Activated naive CD4-positive, alpha-beta T cell treated with anti-CD3 and anti-CD28 coated beads for 36 hours (primary cell): Measurements from ENCODE around the gene SLC19A2. TPM values are rescaled to one million over a fixed set of nuclear protein-coding genes. Genes with fewer than 3 reads are reported as not detected.

ENCODE experiments used
- CTCF ChIA-PET: fragments of 350-600 bp; sonication (Branson Sonifier 250); formaldehyde crosslinking; loops from one replicate; lab custom pipeline; 2021; ENCODE audit warnings: antibody characterized with exemption; lab: Charles Lee
- DNase-seq: peaks from one replicate; pipeline ENCODE4 v3.0.0-alpha.2; 2020
- H3K27ac Mint-ChIP-seq: one replicate; pipeline ENCODE4 v1.8.0; 2021; ENCODE audit warnings: mild to moderate bottlenecking, mixed read lengths
- H3K27me3 Mint-ChIP-seq: one replicate; pipeline ENCODE4 v1.8.0; 2021; ENCODE audit warnings: low read depth, mixed read lengths
- H3K36me3 Mint-ChIP-seq: one replicate; pipeline ENCODE4 v1.8.0; 2021; ENCODE audit warnings: low read depth, mixed read lengths
- H3K4me1 Mint-ChIP-seq: one replicate; pipeline ENCODE4 v1.8.0; 2021; ENCODE audit warnings: low read depth, mixed read lengths
- H3K4me3 Mint-ChIP-seq: one replicate; pipeline ENCODE4 v1.8.0; 2021; ENCODE audit warnings: mild to moderate bottlenecking, moderate library complexity, mixed read lengths
- H3K9me3 Mint-ChIP-seq: one replicate; pipeline ENCODE4 v1.8.0; 2021; ENCODE audit warnings: mixed read lengths
- intact Hi-C: fragments of 100-400 bp; cut with micrococcal nuclease; formaldehyde crosslinking; loops from one replicate; pipeline ENCODE4 v1.15.1; 2023
- total RNA-seq, 2 experiments: library from RNA; stranded (reverse); gene quantifications; one replicate each; pipeline ENCODE4 v1.2.3, GENCODE V29; 2021

SLC19A2 gene
- total RNA-seq, 2 experiments from 2014 or later: 3.2 to 3.6 TPM

GRCh38 chr1:169499807-169500206, 14.1 kb upstream of the SLC19A2 start:
- Mint-ChIP-seq H3K4me3 (no peak overlapping the region), H3K36me3 (peaks cover 23% of the 10 kb centered on the region), H3K27ac (no peak overlapping the region), H3K9me3 (no peaks in the 10 kb centered on the region), H3K27me3 (no peaks in the 10 kb centered on the region), H3K4me1 (peaks cover 14% of the 10 kb centered on the region)
- DNase-seq: no peak
- CTCF ChIA-PET: interaction anchor here (0.7 kb wide), 1 partner anchor 216 kb away, joined by 3 read pairs; no protein-coding TSS in a partner anchor
- intact Hi-C loops: no loop called here

GRCh38 chr1:169497317-169497716, 11.6 kb upstream of the SLC19A2 start:
- CTCF ChIA-PET: interaction anchor here (1.5 kb wide), 1 partner anchor 103 kb away, joined by 3 read pairs; no protein-coding TSS in a partner anchor
- no peaks in the 10 kb centered on the region for H3K9me3 Mint-ChIP-seq
- intact Hi-C loops: loop anchor here (2.0 kb wide), 1 partner anchor 13 kb away; no protein-coding TSS in a partner anchor

DNA sequence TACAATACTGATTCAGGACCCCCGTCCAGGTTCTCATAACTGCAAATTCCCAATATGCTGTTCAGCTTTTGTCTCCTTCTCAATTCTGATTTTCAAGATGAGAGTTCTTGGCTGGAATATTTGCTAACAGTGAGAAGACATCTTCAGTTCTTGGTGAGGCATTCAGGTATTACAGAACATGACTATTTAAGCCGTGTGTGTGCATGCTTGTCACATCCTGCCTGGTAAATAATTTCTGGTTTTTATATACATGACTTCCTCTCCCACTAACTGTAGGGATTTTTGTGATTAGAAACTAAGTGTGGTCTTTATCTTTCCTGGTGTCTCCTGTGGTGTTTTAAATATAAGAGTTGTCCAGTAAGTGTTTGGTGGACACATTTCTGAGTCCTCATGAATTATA, 10.2 kb upstream of the SLC19A2 start:
- DNase-seq: no peak
- H3K27me3 Mint-ChIP-seq: peaks cover 8% of the 10 kb centered on the region
- intact Hi-C loops: loop anchor here (1.0 to 2.0 kb wide), 2 partner anchors 10 to 15 kb away; no protein-coding TSS in a partner anchor
- H3K9me3 Mint-ChIP-seq: no peaks in the 10 kb centered on the region
- peaks cover 34% of the 10 kb centered on the region for H3K4me1 Mint-ChIP-seq
- H3K27ac Mint-ChIP-seq: no peak overlapping the region
- no peak overlapping the region for H3K4me3 Mint-ChIP-seq
- peaks cover 11% of the 10 kb centered on the region for H3K36me3 Mint-ChIP-seq
- CTCF ChIA-PET: no interaction called here

More at GRCh38 chr1:169497317-169497716, 11.6 kb upstream of the SLC19A2 start:
- no peak overlapping the region for H3K27ac Mint-ChIP-seq
- peaks cover 8% of the 10 kb centered on the region for H3K27me3 Mint-ChIP-seq
- DNase-seq: no peak
- H3K36me3 Mint-ChIP-seq: peaks cover 16% of the 10 kb centered on the region
- peaks cover 24% of the 10 kb centered on the region for H3K4me1 Mint-ChIP-seq
- H3K4me3 Mint-ChIP-seq: no peak overlapping the region

GRCh38 chr1:169495046-169495775, 9.5 kb upstream of the SLC19A2 start:
- DNase-seq: peak; percentile 50
- no peak overlapping the region for H3K4me3 Mint-ChIP-seq
- intact Hi-C loops: loop anchor here (1.0 kb wide), 1 partner anchor 9 kb away; no protein-coding TSS in a partner anchor
- H3K4me1 Mint-ChIP-seq: peaks cover 34% of the 10 kb centered on the region
- H3K27me3 Mint-ChIP-seq: peaks cover 8% of the 10 kb centered on the region
- H3K36me3 Mint-ChIP-seq: peaks cover 11% of the 10 kb centered on the region
- H3K27ac Mint-ChIP-seq: no peak overlapping the region
- H3K9me3 Mint-ChIP-seq: no peaks in the 10 kb centered on the region
- CTCF ChIA-PET: interaction anchor here (0.5 kb wide), 1 partner anchor 85 kb away, joined by 4 read pairs; no protein-coding TSS in a partner anchor

GRCh38 chr1:169494343-169494742, 8.6 kb upstream of the SLC19A2 start:
- Mint-ChIP-seq H3K36me3 (peaks cover 8% of the 10 kb centered on the region), H3K27me3 (peaks cover 8% of the 10 kb centered on the region), H3K4me1 (peaks cover 35% of the 10 kb centered on the region), H3K9me3 (no peaks in the 10 kb centered on the region), H3K4me3 (no peak overlapping the region), H3K27ac (no peak overlapping the region)
- CTCF ChIA-PET: no interaction called here
- intact Hi-C loops: no loop called here
- DNase-seq: no peak

- DNase-seq: no peak
- no peak overlapping the region for H3K27ac Mint-ChIP-seq
- peaks cover 2% of the 10 kb centered on the region for H3K36me3 Mint-ChIP-seq
- CTCF ChIA-PET: no interaction called here
- peaks cover 8% of the 10 kb centered on the region for H3K27me3 Mint-ChIP-seq
- H3K4me1 Mint-ChIP-seq: peaks cover 39% of the 10 kb centered on the region
- H3K4me3 Mint-ChIP-seq: no peak overlapping the region
- intact Hi-C loops: no loop called here
- H3K9me3 Mint-ChIP-seq: no peaks in the 10 kb centered on the region
Observed at GRCh38 chr1:169493251-169493650, 7.5 kb upstream of the SLC19A2 start.

DNA sequence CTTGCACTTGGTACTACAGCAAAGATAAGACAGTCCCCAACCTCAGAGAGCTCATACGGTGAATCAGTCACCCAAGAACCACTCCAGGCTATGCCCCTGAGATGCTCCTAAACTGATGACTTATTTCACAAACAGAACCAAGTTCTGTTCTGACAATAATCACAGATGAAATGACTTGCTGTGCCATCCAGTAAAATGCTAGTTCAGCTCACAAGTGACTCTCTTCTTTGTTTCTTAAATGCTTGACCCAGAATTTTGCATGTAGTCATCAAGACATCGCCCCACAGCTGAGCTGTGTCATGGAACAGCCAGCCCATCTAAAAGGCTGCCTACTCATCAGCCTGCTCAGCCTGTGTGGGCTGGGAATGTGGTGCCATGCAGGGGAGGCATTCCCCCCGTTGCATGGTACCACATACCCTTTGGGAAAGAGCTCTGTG, 6.1 kb upstream of the SLC19A2 start:
- intact Hi-C loops: loop anchor here (1.0 kb wide), 1 partner anchor 31 kb away; no protein-coding TSS in a partner anchor
- Mint-ChIP-seq H3K4me3 (no peak overlapping the region), H3K9me3 (no peaks in the 10 kb centered on the region), H3K27ac (peak overlapping the region; percentile 27), H3K27me3 (peaks cover 8% of the 10 kb centered on the region), H3K36me3 (no peaks in the 10 kb centered on the region), H3K4me1 (peaks cover 52% of the 10 kb centered on the region)
- CTCF ChIA-PET: no interaction called here
- DNase-seq: peak; percentile 67

- H3K4me3 Mint-ChIP-seq: no peak overlapping the region
- CTCF ChIA-PET: interaction anchor here (1.1 kb wide), 1 partner anchor 306 kb away, joined by 3 read pairs; the partner anchor contains the start of gene METTL18
Observed at GRCh38 chr1:169488157-169488556, 2.4 kb upstream of the SLC19A2 start.

DNA sequence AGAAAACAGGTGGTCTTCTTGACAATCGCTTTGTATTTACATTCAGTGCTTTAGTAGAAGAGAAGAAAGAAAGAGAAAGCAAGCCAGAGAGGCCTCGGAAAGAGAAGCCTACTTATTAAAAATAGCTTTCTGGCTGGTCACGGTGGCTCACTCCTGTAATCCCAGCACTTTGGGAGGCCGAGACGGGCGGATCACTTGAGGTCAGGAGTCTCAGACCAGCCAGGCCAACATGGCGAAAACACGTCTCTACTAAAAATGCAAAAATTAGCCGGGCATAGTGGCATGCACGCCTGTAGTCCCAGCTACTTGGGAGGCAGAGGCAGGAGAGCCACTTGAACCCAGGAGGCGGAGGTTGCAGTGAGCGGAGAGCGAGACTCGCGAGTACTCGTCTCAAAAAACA, 1.8 kb upstream of the SLC19A2 start:
- Mint-ChIP-seq H3K9me3 (no peaks in the 10 kb centered on the region), H3K4me3 (no peak overlapping the region), H3K27ac (no peak overlapping the region), H3K36me3 (no peaks in the 10 kb centered on the region), H3K4me1 (peaks cover 58% of the 10 kb centered on the region), H3K27me3 (no peaks in the 10 kb centered on the region)
- intact Hi-C loops: loop anchor here (2.0 to 10.0 kb wide), 7 partner anchors 205 to 1310 kb away; partner anchors contain the start of genes ATP1B1, KIFAP3 and TIPRL
- DNase-seq: no peak
- CTCF ChIA-PET: interaction anchor here (1.1 to 1.3 kb wide), 2 partner anchors 225 to 307 kb away, joined by 3 read pairs; partner anchors contain the start of gene METTL18

More at GRCh38 chr1:169488157-169488556, 2.4 kb upstream of the SLC19A2 start:
- Mint-ChIP-seq H3K9me3 (no peaks in the 10 kb centered on the region), H3K36me3 (no peaks in the 10 kb centered on the region), H3K4me1 (peaks cover 61% of the 10 kb centered on the region), H3K27me3 (no peaks in the 10 kb centered on the region), H3K27ac (no peak overlapping the region)
- DNase-seq: no peak
- intact Hi-C loops: loop anchor here (5.0 to 10.0 kb wide), 6 partner anchors 204 to 1311 kb away; partner anchors contain the start of genes KIFAP3 and TIPRL

GRCh38 chr1:169487133-169487532, 1.4 kb upstream of the SLC19A2 start:
- CTCF ChIA-PET: interaction anchor here (1.3 kb wide), 1 partner anchor 225 kb away, joined by 3 read pairs; no protein-coding TSS in a partner anchor
- H3K4me3 Mint-ChIP-seq: peak overlapping the region; percentile 89
- H3K9me3 Mint-ChIP-seq: no peaks in the 10 kb centered on the region
- no peak for DNase-seq
- H3K36me3 Mint-ChIP-seq: no peaks in the 10 kb centered on the region
- peaks cover 55% of the 10 kb centered on the region for H3K4me1 Mint-ChIP-seq
- H3K27me3 Mint-ChIP-seq: no peaks in the 10 kb centered on the region
- no peak overlapping the region for H3K27ac Mint-ChIP-seq
- intact Hi-C loops: loop anchor here (2.0 to 10.0 kb wide), 7 partner anchors 205 to 1310 kb away; partner anchors contain the start of genes ATP1B1, KIFAP3 and TIPRL

- H3K36me3 Mint-ChIP-seq: no peaks in the 10 kb centered on the region
- H3K9me3 Mint-ChIP-seq: no peaks in the 10 kb centered on the region
- CTCF ChIA-PET: interaction anchor here (1.3 kb wide), 1 partner anchor 226 kb away, joined by 3 read pairs; no protein-coding TSS in a partner anchor
- peak overlapping the region; percentile 80 for H3K27ac Mint-ChIP-seq
- H3K27me3 Mint-ChIP-seq: no peaks in the 10 kb centered on the region
- H3K4me1 Mint-ChIP-seq: peaks cover 48% of the 10 kb centered on the region
- intact Hi-C loops: loop anchor here (1.0 to 10.0 kb wide), 12 partner anchors 9 to 1309 kb away; partner anchors contain the start of genes ATP1B1, CCDC181, KIFAP3 and NME7
- no peak for DNase-seq
- H3K4me3 Mint-ChIP-seq: peak overlapping the region; percentile 89
Observed at GRCh38 chr1:169486281-169487051, 722 bp upstream of the SLC19A2 start.
